Measurements from ENCODE around the gene NUAK2. TPM values are rescaled to one million over a fixed set of nuclear protein-coding genes. Genes with fewer than 3 reads are reported as not detected.
A peak's percentile ranks its signal among the peaks of the same experiment; 100 is the strongest.
"Not testable (repeated sequence)": the region's sequence is repeated elsewhere in the genome, so short reads cannot be mapped to it uniquely, and the experiment has no call there.

The NUAK2 gene
- total RNA-seq, 4 donors from 2014 or later: 1.1 to 5.4 (median 3.2) TPM

DNA sequence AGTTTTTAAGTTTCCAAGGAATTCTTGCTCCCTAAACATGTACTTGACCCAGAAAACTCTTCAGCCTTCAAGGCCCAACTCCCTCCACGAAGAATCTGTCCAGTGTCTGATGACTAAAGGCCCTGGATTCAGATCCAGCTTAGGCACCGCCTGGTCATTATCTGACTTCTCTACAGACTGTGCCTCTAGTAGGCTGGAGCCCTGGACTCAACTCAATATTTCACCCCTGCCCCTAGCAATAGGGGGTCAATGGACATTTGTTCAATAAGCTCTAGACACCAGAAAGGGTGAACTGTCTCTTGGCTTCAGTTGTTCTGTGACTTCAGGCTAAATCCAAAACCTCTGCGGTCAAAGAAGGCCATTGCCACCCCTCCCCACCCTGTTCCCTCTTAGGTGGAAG is 34.5 kb downstream of the NUAK2 start:
- no peak for DNase-seq (ENCODE audit: low spot score)
- TF ChIP-seq, protein P1, sequence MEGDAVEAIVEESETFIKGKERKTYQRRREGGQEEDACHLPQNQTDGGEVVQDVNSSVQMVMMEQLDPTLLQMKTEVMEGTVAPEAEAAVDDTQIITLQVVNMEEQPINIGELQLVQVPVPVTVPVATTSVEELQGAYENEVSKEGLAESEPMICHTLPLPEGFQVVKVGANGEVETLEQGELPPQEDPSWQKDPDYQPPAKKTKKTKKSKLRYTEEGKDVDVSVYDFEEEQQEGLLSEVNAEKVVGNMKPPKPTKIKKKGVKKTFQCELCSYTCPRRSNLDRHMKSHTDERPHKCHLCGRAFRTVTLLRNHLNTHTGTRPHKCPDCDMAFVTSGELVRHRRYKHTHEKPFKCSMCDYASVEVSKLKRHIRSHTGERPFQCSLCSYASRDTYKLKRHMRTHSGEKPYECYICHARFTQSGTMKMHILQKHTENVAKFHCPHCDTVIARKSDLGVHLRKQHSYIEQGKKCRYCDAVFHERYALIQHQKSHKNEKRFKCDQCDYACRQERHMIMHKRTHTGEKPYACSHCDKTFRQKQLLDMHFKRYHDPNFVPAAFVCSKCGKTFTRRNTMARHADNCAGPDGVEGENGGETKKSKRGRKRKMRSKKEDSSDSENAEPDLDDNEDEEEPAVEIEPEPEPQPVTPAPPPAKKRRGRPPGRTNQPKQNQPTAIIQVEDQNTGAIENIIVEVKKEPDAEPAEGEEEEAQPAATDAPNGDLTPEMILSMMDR (IDR thresholded peaks at IDR 0.05): no peak
- no peak for ATAC-seq (ENCODE audit: low FRiP score)

DNA sequence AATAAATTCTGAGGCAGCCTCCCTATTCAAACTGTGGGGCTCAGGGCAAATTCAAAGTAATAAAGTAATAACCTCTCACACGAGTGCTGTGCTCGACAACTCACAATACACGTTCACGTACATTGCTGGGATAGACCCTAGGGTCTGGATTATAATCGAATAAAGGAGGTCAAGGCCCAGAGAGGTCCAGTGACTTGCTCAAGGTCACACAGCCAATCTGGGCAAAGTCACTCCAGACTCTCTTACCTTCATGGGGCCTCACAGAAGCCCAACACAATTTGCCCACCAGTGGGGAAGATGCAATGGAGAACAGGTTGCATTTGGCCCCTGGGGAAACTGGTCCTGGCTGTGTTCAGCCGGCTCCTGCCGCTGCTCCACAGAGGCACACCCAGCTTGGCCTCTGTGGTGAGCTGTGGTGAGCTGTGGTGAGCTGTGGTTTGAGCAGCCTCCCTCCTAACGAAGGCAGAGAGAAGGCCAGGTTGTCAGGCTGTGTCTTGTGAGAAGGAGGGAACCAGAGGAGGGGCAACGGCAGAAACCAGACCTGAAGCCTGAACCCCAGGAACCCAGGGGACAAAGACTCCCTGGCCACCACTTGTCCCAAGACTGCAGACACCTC is 35.1 kb downstream of the NUAK2 start:
- TF ChIP-seq, protein P1 (IDR thresholded peaks at IDR 0.05): no peak
- no peak for ATAC-seq (ENCODE audit: low FRiP score)

DNA sequence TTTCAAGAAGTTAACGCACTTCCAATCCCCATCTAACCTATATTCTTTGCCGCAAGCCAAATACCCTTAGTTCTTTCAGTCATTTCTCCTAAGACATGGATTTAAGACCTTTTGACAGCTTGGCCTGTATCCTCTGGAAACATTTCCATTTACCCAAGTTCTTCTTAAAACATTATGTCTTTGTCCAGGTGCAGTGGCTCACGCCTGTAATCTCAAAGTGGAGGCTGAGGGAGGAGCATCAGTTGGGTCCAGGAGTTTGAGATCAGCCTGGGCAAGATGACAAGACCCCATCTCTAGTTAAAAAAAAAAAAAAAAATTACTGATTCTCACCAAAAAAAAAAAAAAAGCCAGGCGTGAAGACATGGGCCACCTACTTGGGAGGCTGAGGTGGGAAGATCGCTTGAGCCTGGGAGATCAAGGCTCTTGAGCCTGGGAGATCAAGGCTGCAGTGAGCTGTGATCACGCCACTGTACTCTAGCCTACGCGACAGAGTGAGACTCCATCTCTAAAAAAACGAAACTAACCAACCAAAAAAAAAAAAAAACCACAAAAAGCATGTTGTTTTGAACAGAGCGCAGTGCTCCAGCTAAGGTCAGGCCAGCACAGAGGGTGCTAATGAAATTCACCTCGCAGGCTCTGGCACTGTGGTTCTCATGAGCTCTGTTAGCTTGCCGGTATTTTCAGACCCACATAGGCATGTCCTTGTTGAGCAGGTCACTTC is 36.0 kb downstream of the NUAK2 start:
- no peak for ATAC-seq (ENCODE audit: low FRiP score)
- no peak for DNase-seq (ENCODE audit: low spot score)
- TF ChIP-seq, protein P1 (IDR thresholded peaks at IDR 0.05): no peak

More for the DNA sequence above, 35.1 kb downstream of the NUAK2 start:
- DNase-seq (ENCODE audit: low spot score): no peak

DNA sequence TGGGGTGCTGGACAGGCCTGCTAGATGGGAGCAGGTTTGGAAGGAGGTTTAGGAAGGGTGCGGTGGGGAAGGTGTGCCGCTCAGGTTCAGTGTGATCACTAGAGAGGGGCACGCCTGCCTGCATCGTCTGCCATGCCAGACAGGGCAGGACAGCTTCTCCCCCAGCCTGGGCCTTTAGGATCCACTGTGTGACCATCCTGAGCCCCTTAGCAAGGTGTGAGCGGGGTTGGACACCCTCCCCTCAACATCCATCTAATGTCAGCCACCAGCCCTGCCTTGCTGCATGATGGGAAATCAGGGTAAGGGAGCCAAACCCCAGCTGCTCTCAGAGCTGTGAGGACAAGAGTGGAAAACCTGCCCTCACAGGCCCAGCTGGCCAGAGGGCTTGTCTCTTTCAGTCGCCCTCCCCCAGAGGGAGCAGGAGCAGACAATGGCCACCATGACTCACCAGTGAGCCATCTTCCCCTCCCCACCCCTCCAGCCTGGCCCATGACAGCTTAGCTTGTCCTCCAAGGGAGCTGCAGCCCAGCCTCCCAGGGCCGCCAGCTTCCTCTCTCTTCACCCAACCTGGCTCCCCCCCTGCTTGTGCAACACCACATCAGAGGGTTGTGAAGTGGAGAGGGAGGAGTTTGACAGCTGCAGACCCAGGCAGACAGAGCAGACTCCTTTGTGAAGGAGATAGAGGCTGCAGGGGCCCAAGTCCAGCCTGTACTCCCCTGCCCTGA is 37.0 kb downstream of the NUAK2 start:
- TF ChIP-seq, protein P1 (IDR thresholded peaks at IDR 0.05): no peak
- ATAC-seq (ENCODE audit: low FRiP score): peak; percentile 91
- DNase-seq (ENCODE audit: low spot score): peak; percentile 64

DNA sequence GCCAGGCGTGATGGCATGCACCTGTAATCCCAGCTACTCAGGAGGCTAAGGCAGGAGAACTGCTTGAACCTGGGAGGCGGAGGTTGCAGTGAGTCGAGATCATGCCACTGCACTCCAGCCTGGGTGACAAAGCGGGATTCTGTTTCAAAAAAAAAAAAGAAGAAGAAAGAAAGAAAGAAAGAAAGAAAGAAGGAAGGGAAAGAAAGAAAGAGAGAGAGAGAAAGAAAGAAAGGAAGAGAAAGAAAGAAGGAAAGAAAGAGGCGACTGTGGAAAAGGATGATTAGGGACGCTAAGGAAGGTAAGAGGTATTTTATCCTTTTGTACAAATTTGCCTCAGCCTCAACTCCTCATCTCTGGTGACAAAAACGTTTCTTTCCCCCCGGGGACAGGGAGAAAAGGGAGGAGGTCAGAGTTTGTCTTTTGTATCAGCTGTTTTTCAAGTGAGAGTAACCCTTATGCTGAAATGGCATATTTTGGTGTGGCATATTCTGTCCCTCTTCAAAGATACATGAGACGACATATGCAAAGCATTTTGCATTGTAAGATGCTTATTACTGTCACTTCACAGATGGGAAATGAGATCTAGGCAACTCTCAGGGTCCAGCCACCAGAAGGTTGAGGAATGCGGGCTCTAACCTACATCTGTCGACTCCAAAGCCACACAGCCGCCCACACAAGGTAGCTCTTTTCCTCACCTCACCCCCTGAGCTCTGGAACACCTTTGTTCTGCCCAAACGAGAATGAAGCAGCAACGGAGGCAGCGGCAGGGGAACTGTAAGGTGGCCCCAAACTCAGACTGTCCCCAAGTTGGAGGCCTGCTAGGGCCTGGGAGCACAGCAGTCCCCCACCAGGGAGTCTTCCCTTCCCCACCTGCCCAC is 38.0 kb downstream of the NUAK2 start:
- TF ChIP-seq, protein P1 (IDR thresholded peaks at IDR 0.05): no peak
- ATAC-seq (ENCODE audit: low FRiP score) (no peak), DNase-seq (ENCODE audit: low spot score) (no peak)

DNA sequence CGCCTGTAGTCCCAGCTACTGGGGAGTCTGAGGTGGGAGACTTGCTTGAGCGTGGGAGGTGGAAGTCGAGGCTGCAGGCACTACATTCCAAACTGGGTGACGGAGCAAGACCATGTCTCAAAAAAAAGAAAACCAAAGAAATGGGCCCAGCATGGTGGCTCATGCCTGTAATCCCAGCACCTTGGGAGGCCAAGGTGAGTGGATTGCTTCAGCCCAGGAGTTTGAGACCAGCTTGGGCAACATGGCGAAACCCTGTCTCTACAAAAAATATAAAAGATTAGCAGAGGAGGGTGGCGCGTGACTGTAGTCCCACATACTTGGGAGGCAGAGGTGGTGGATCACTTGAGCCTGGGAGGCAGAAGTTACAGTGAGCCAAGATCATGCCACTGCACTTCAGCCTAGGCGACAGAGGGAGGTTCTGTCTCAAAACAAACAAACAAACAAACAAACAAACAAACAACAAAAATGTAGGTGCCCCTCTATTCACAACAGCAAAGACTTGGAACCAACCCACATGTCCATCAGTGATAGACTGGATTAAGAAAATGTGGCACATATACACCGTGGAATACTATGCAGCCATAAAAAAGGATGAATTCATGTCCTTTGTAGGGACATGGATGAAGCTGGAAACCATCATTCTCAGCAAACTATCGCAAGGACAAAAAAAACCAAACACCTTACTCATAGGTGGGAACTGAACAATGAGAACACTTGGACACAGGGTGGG is 40.7 kb downstream of the NUAK2 start:
- DNase-seq (ENCODE audit: low spot score); ATAC-seq (ENCODE audit: low FRiP score): not testable (repeated sequence)
